ENCODE data around the gene XPOT. TPM values are rescaled to one million over a fixed set of nuclear protein-coding genes. Genes with fewer than 3 reads are reported as not detected.

Gene XPOT
- total RNA-seq, 3 donors from 2014 or later = 18.3 to 43.5 (median 29.6) TPM

DNA sequence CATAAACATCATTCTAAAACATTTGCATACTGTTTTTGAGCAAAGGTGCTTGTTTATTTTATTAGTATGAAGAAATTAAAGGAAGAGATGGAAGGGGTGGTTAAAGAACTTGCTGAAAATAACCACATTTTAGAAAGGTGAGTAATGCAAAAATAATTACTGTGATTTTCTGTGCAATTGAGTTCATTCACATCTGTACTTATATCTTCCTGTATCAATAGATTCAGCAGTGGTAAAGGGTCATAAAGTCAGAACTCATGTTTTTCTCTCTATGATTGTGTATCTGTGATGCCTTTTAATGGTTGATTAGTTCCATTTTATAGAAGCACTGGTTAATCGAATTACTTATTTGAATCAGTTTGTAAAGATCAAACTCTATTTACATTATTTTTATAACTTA lies 93.7 kb downstream of the XPOT start:
- DNase-seq (no peak), ATAC-seq (no peak)
- Histone ChIP-seq H3K4me1 (ENCODE audit: low read depth) (no peaks in the 10 kb centered on the region), H3K36me3 (ENCODE audit: low read depth) (peaks cover 16% of the 10 kb centered on the region), H3K9me3 (no peaks in the 10 kb centered on the region), H3K4me3 (no peak overlapping the region)
- intact Hi-C loops (cut with DNase I, micrococcal nuclease) = no loop called here
- TF ChIP-seq, protein P1, sequence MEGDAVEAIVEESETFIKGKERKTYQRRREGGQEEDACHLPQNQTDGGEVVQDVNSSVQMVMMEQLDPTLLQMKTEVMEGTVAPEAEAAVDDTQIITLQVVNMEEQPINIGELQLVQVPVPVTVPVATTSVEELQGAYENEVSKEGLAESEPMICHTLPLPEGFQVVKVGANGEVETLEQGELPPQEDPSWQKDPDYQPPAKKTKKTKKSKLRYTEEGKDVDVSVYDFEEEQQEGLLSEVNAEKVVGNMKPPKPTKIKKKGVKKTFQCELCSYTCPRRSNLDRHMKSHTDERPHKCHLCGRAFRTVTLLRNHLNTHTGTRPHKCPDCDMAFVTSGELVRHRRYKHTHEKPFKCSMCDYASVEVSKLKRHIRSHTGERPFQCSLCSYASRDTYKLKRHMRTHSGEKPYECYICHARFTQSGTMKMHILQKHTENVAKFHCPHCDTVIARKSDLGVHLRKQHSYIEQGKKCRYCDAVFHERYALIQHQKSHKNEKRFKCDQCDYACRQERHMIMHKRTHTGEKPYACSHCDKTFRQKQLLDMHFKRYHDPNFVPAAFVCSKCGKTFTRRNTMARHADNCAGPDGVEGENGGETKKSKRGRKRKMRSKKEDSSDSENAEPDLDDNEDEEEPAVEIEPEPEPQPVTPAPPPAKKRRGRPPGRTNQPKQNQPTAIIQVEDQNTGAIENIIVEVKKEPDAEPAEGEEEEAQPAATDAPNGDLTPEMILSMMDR (IDR thresholded peaks at IDR 0.05) = no peak

DNA sequence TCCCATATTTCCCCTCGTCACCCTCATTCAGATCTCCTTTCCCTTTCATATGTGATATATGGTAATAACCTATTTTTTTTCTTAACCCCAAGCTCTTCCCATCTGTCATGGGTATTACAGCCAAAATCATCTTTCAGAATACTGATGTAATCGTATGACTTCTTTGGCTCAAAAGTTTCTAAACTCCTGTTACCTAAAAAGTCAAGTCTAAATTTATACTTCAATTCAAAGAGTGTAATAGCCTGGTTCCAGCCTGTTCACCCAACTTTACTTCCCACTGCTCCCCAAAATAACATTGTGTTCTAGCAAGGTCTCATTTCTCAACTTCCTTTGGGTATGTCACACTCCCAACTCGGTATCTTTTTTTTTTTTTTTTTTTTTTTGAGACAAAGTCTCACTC lies 96.2 kb downstream of the XPOT start:
- Histone ChIP-seq H3K4me1 (ENCODE audit: low read depth) (no peaks in the 10 kb centered on the region), H3K4me3 (no peak overlapping the region), H3K36me3 (ENCODE audit: low read depth) (peaks cover 14% of the 10 kb centered on the region), H3K9me3 (no peaks in the 10 kb centered on the region)
- DNase-seq (no peak), ATAC-seq (no peak)
- TF ChIP-seq, protein P1 (IDR thresholded peaks at IDR 0.05) = no peak
- intact Hi-C loops (cut with DNase I, micrococcal nuclease) = no loop called here

Other genes with a start within 250 kb of the XPOT start
- 1 to 10 TPM; 5.4 to 6.7 (median 5.4) TPM for gene KICS2, start 182.1 kb upstream of the XPOT start, total RNA-seq
- gene C12orf56, start 13.6 kb upstream of the XPOT start, total RNA-seq = under 1 TPM in 2 of 3 donors, not detected in 1; 0.09 to 0.53 TPM
- 10 to 100 TPM; 16.2 to 23.0 (median 17.9) TPM for gene TBK1, start 47.7 kb downstream of the XPOT start, total RNA-seq
- gene RASSF3, start 206.1 kb downstream of the XPOT start, total RNA-seq = 100 to 1,000 TPM in 1 of 3 donors, 10 to 100 TPM in 2; 88.0 to 331 (median 90.2) TPM

Data from mucosa of descending colon (tissue), 3 donors.